Common myeloid progenitor, CD34-positive (primary cell): ENCODE data around the gene KIAA1217.
"Not testable (repeated sequence)": the region's sequence is repeated elsewhere in the genome, so short reads cannot be mapped to it uniquely, and the experiment has no call there.

Experiments
- CTCF ChIA-PET: fragments of 350-600 bp; sonication (Branson Sonifier 250); formaldehyde crosslinking; loops from one replicate; lab custom pipeline; 2021; ENCODE audit warnings: antibody characterized with exemption; lab: Charles Lee
- POLR2A ChIA-PET: fragments of 350-600 bp; sonication (Branson Sonifier 250); formaldehyde crosslinking; loops from one replicate; lab custom pipeline; 2021; ENCODE audit warnings: antibody characterized with exemption; lab: Charles Lee
- DNase-seq, 3 donors: peaks; one replicate each; pipeline versions ENCODE4 v3.0.0 to v3.0.0-alpha.2; 2013
- H3K27ac ChIP-seq, 2 experiments: 1 replicate in 1 of 2; 2 replicates in 1 of 2; pipeline ENCODE4 v1.7.0; 2013; ENCODE audit warnings: inconsistent platforms in 2 of 2, low read length in 2 of 2, mild to moderate bottlenecking in 2 of 2, low read depth in 1 of 2, moderate library complexity in 1 of 2; ENCODE audit not compliant: severe bottlenecking in 2 of 2, insufficient read depth in 1 of 2, poor library complexity in 1 of 2
- H3K27me3 ChIP-seq, 5 experiments: replicated peaks in 2 of 5; 1 replicate in 3 of 5; 2 replicates in 2 of 5; pipeline versions ENCODE4 v1.6.1 to v1.7.0; 2013; ENCODE audit warnings: low read length in 4 of 5, mild to moderate bottlenecking in 2 of 5, moderate library complexity in 2 of 5, inconsistent platforms in 1 of 5; ENCODE audit not compliant: insufficient read depth in 5 of 5, control insufficient read depth in 4 of 5
- H3K36me3 ChIP-seq, 4 experiments: 1 replicate in 2 of 4; 2 replicates in 2 of 4; pipeline versions ENCODE4 v1.6.1 to v1.7.0; 2013; ENCODE audit warnings: low read length in 3 of 4, control low read depth in 1 of 4, mild to moderate bottlenecking in 1 of 4; ENCODE audit not compliant: control insufficient read depth in 4 of 4, insufficient read depth in 4 of 4
- H3K4me1 ChIP-seq, 4 experiments: 1 replicate in 3 of 4; 2 replicates in 1 of 4; pipeline versions ENCODE4 v1.6.1 to v1.7.1; 2013; ENCODE audit warnings: low read length in 3 of 4, mild to moderate bottlenecking in 3 of 4, control low read depth in 1 of 4, inconsistent platforms in 1 of 4, moderate library complexity in 1 of 4; ENCODE audit not compliant: control insufficient read depth in 4 of 4, insufficient read depth in 4 of 4; ENCODE audit errors: control extremely low read depth in 1 of 4
- H3K4me3 ChIP-seq, 7 experiments: 1 replicate in 4 of 7; 2 replicates in 3 of 7; pipeline versions ENCODE4 v1.5.1 to v1.7.0; 2013; ENCODE audit warnings: mild to moderate bottlenecking in 7 of 7, low read length in 6 of 7, moderate library complexity in 6 of 7, inconsistent platforms in 2 of 7, low read depth in 2 of 7, control low read depth in 1 of 7; ENCODE audit not compliant: insufficient read depth in 4 of 7, control insufficient read depth in 1 of 7; ENCODE audit errors: extremely low read depth in 1 of 7
- H3K9me3 ChIP-seq, 5 experiments: 1 replicate in 4 of 5; 2 replicates in 1 of 5; pipeline versions ENCODE4 v1.6.1 to v1.7.1; 2013; ENCODE audit warnings: low read length in 4 of 5, mild to moderate bottlenecking in 2 of 5, inconsistent platforms in 1 of 5, low read depth in 1 of 5, moderate library complexity in 1 of 5; ENCODE audit not compliant: control insufficient read depth in 4 of 5, insufficient read depth in 2 of 5; ENCODE audit errors: control extremely low read depth in 1 of 5
- WGBS: methylation state at CpG from one replicate; pipeline ENCODE4 v1.1.5; 2013; ENCODE audit not compliant: insufficient coverage; 5-methylcytosine and 5-hydroxymethylcytosine counted together

Gene KIAA1217

GRCh38 chr10:24480447-24480846 is 271.5 kb downstream of the KIAA1217 start:
- Histone ChIP-seq H3K36me3 (no peaks in the 10 kb centered on the region), H3K27me3 (no peaks in the 10 kb centered on the region), H3K4me3 (no peak overlapping the region), H3K4me1 (no peaks in the 10 kb centered on the region), H3K27ac (no peak overlapping the region), H3K9me3 (peaks cover 0 to 1% (median 0%) of the 10 kb centered on the region in 5 experiments)
- 100% methylated on average over 2 of the region's 3 CpGs for WGBS
- no peak for DNase-seq
- POLR2A ChIA-PET = no interaction called here
- CTCF ChIA-PET = no interaction called here

DNA sequence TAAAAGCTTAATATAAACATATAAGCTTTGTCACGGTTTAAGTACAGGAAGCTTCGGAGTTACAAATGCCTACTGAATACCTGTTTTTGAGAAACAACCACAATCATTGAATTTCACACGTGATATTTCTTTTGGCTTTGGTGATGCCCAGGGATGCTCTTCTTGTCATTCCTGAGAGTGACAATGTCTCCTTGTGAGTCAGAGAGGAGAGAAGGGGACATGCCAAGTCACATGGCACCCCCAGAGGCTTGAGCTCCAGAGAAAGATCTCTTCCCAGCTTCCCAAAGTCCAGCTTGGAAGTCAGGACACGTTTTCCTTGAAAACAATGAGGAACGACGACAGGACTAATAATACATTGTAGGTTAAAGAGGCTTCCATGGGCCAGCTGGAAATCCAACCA is 272.3 kb downstream of the KIAA1217 start:
- no peaks in the 10 kb centered on the region for H3K4me1 ChIP-seq
- H3K27me3 ChIP-seq = no peaks in the 10 kb centered on the region
- WGBS = 100% methylated on average over 3 of the region's 6 CpGs
- ChIA-PET CTCF (no interaction called here), POLR2A (no interaction called here)
- no peak overlapping the region for H3K4me3 ChIP-seq
- no peaks in the 10 kb centered on the region for H3K36me3 ChIP-seq
- H3K9me3 ChIP-seq = no peaks in the 10 kb centered on the region
- no peak for DNase-seq
- no peak overlapping the region for H3K27ac ChIP-seq

- DNase-seq, CTCF ChIA-PET, H3K4me1 ChIP-seq, H3K9me3 ChIP-seq, H3K4me3 ChIP-seq, POLR2A ChIA-PET, H3K36me3 ChIP-seq, H3K27me3 ChIP-seq, H3K27ac ChIP-seq: not testable (repeated sequence)
These were observed 273.8 kb downstream of the KIAA1217 start for GRCh38 chr10:24482713-24483112.

- CTCF ChIA-PET = no interaction called here
- Histone ChIP-seq H3K4me3 (no peak overlapping the region), H3K36me3 (no peaks in the 10 kb centered on the region), H3K27me3 (peaks cover 0 to 2% (median 0%) of the 10 kb centered on the region in 5 experiments), H3K4me1 (no peaks in the 10 kb centered on the region), H3K9me3 (no peaks in the 10 kb centered on the region), H3K27ac (no peak overlapping the region)
- WGBS = 79% methylated on average over 3 of the region's 3 CpGs
- DNase-seq = no peak
- POLR2A ChIA-PET = no interaction called here
These were observed 274.8 kb downstream of the KIAA1217 start for GRCh38 chr10:24483701-24484100.

DNA sequence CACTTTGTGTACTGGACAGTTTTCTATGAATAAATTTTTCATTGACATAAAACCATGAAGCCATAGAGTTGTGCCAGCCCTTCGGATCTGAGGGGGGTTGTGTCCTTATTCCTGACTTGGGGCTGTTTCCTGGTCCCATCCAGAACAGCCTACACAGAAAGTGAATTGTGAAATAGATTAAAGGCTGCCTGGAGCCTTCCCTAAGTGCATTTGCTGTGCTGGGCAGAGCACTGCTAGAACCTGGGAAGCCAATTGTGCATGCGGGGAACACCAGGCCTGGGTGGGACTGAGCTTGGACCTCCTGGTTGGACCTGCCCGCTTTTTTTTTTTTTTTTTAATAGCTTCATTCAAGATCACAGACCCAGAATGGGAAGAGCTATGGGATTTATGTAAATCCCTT is 275.8 kb downstream of the KIAA1217 start:
- Histone ChIP-seq H3K36me3 (no peaks in the 10 kb centered on the region), H3K4me1 (no peaks in the 10 kb centered on the region), H3K27ac (no peak overlapping the region), H3K4me3 (no peak overlapping the region), H3K27me3 (peaks cover 0 to 2% (median 0%) of the 10 kb centered on the region in 5 experiments), H3K9me3 (no peaks in the 10 kb centered on the region)
- 100% methylated on average over 1 of the region's 3 CpGs for WGBS
- DNase-seq = no peak
- CTCF ChIA-PET = no interaction called here
- POLR2A ChIA-PET = no interaction called here

DNA sequence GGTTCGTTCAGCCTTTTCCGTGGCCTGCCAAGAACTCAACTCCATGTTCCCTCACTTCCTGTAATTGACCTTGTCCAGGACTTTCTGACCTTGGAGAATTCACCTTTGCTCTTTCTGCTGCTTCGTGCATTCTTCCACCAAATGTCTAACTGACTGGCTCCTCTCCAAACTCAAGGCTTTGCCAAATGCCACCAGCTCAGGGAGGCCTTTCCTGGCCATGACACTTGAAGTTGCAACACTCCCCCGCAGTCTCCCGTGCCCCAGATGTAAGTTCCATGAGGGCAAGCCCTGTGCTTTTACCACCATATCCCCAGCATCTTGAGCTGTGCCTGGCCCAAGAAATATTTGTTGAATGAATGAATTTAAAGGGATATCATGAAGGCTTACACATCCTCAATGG is 276.4 kb downstream of the KIAA1217 start:
- WGBS = 85% methylated on average over 5 of the region's 5 CpGs

DNA sequence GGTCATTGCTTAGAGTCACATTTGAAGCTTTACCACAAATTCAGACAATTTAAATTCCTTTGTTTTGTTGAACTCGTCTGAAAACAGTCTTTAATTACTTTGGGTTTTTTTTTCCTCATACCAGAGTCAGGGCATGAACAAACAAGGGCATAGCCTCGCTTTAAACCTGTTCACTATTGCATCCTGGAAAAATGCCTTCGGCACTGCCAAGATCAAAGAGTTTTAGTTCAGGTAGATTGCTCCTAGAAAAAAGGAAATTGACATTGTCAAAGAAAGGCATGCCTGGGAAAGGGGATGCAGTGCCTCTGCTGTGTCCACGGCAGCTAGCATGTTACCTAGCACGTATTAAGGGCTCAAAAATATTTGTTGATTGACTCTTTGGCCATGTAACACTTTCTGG is 279.7 kb downstream of the KIAA1217 start:
- whole genome bisulfite sequencing = 97% methylated on average over 4 of the region's 5 CpGs
- Histone ChIP-seq H3K9me3 (no peaks in the 10 kb centered on the region), H3K27ac (no peak overlapping the region), H3K27me3 (peaks cover 0 to 2% (median 0%) of the 10 kb centered on the region in 5 experiments), H3K4me1 (no peaks in the 10 kb centered on the region), H3K4me3 (no peak overlapping the region), H3K36me3 (no peaks in the 10 kb centered on the region)
- CTCF ChIA-PET = no interaction called here
- POLR2A ChIA-PET = no interaction called here
- no peak for DNase-seq

More for the DNA sequence above, 276.4 kb downstream of the KIAA1217 start:
- Histone ChIP-seq H3K27me3 (peaks cover 0 to 2% (median 0%) of the 10 kb centered on the region in 5 experiments), H3K4me3 (no peak overlapping the region), H3K4me1 (no peaks in the 10 kb centered on the region), H3K36me3 (no peaks in the 10 kb centered on the region), H3K9me3 (no peaks in the 10 kb centered on the region), H3K27ac (no peak overlapping the region)
- ChIA-PET POLR2A (no interaction called here), CTCF (no interaction called here)
- no peak for DNase-seq
